ENCODE measurements around the gene TOR1AIP1.

- no peak for TF ChIP-seq POLR2AphosphoS5 (IDR thresholded peaks at IDR 0.05; ENCODE audit: low read depth, low read length)
- no peak for TF ChIP-seq SIN3A (IDR thresholded peaks at IDR 0.05; ENCODE audit: borderline replicate concordance, insufficient read depth, low read length)
Observed at GRCh38 chr1:179923029-179923428, 40.9 kb downstream of the TOR1AIP1 start.

Data from PFSK-1 (cell line).